Measurements from ENCODE around the gene ABLIM3.

ABLIM3 gene

DNA sequence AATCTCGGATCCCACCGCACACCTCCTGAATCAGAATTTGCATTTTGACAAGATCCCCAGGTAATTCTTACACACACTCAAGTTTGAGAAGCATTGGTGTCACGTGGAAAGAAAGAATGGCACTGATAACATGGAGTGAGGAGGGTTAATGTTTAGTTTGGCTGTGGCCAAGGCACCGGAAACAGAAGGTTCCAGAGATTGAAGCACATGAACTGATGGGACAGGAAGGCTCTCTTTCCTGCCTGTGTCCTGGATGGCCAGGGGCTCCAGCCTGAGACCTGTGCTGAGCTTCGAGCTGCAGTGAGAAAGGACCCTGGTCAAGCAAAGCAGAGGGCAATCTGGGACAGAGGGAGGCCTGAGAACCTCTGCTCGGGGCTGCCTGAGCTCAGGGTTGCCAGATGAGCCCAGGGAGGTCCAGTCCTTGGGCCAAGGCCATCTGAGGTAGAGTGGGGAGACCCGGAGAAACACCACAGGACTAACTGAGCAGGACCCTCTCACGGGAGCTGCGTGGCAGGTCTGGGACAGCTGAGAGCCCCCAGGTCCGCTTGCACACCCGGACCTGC lies 157.6 kb downstream of the ABLIM3 start:
- DNase-seq: no peak
- TF ChIP-seq GATA1 (IDR thresholded peaks at IDR 0.05; ENCODE audit: low read depth, low read length) (no peak), POLR2A (IDR thresholded peaks at IDR 0.05; ENCODE audit: low read length) (no peak)

- TF ChIP-seq GATA1 (IDR thresholded peaks at IDR 0.05; ENCODE audit: low read depth, low read length) (no peak), POLR2A (IDR thresholded peaks at IDR 0.05; ENCODE audit: low read length) (no peak)
Measured at GRCh38 chr5:149299451-149300054, 158.3 kb downstream of the ABLIM3 start.

GRCh38 chr5:149300441-149300840 lies 159.1 kb downstream of the ABLIM3 start:
- TF ChIP-seq POLR2A (IDR thresholded peaks at IDR 0.05; ENCODE audit: low read length) (no peak), GATA1 (IDR thresholded peaks at IDR 0.05; ENCODE audit: low read depth, low read length) (no peak)
- DNase-seq: no peak

More at GRCh38 chr5:149299451-149300054, 158.3 kb downstream of the ABLIM3 start:
- no peak for DNase-seq

GRCh38 chr5:149301049-149301743 lies 159.9 kb downstream of the ABLIM3 start:
- TF ChIP-seq GATA1 (IDR thresholded peaks at IDR 0.05; ENCODE audit: low read depth, low read length): no peak
- TF ChIP-seq POLR2A (IDR thresholded peaks at IDR 0.05; ENCODE audit: low read length): no peak
- DNase-seq: no peak

DNA sequence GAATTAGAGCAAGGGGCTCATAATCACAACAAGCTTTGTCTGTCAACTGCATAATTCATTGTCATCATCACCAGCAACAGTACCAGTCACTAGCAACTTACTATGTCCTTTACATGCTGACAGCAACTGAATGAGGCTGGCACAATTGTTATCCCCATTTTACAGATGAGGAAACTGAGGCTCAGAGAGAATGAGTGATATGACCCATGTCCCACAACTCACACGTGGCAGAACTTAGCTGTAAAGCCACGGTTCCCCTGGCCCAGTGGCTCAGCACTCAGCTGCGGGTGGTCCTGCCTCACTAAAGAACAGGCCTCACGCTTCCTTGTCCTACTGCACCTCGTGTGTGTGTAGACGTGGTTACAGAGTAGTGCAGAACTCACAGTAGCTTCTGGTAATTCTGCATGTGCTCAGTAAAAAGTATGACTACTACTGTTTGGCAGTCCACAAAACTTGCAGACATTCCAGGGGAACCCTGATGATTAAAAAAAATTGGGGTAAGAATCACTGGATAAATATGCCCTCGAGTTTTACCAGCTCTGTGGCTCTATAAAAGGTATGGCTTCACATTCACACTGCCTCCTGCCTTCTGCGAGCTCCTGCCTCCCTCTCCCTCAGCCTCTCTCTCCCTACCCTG lies 160.6 kb downstream of the ABLIM3 start:
- TF ChIP-seq GATA1 (IDR thresholded peaks at IDR 0.05; ENCODE audit: low read depth, low read length): no peak
- no peak for TF ChIP-seq POLR2A (IDR thresholded peaks at IDR 0.05; ENCODE audit: low read length)
- no peak for DNase-seq

GRCh38 chr5:149302641-149303040 lies 161.3 kb downstream of the ABLIM3 start:
- TF ChIP-seq POLR2A (IDR thresholded peaks at IDR 0.05; ENCODE audit: low read length) (no peak), GATA1 (IDR thresholded peaks at IDR 0.05; ENCODE audit: low read depth, low read length) (no peak)
- DNase-seq: no peak

DNA sequence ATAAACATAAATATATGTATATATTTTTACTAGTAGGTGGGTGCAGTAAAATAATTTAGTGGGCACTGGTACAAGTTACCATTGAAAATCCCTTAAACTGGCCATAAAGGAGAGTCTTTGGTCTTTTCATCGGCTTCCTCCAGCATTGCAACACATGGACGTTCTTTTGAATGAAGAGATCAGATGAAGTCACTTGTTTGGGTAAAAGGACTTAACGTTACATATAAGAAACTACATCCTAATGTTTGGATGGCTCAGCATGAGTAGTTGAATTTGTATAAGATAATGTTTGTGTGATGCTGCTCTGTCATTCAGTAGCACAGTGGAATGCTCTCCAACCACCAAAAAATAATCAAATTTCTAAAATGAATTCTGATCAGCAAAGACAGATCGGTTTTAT lies 161.9 kb downstream of the ABLIM3 start:
- no peak for DNase-seq
- TF ChIP-seq POLR2A (IDR thresholded peaks at IDR 0.05; ENCODE audit: low read length) (no peak), GATA1 (IDR thresholded peaks at IDR 0.05; ENCODE audit: low read depth, low read length) (no peak)

DNA sequence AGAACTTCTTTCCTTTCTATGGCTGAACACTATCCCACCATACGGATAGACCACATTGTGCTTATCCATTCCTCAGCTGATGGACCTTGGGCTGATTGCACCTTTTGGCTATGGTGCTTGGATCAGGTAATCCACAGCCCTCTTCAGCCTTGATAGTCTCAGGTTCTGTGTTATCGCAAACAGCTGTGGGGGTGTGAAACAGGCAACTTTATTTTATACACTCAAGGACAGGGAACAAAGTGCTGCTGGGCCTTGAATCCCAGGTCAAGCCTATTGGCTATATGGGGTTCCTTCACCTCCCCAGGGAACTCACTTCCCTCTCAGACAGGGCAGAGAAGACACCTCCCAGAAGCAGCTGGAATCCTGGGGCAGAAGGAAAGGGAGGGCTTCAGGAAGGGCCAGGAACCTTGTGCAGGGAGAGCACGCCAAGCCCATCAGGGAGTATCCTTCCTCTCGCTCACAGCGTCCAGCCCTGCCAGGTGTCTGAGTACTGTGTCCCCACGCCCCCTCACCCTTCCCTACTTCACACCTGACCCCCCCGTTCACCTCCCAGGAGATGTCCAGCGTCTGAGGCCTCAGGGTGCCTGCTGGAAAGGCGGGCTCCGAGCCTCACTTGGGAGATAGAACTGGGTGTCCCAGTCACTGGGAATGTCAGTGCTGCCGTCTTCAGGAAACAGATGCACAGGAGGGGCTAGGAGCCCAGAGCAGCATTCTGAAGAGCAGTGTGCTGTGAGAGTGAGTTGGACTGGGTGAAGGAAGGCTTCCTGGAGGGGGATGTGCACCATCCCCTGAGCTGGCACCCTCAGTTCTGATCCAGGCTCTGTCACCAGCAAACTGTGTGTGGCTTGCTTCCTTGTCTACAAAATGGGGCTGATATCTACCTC lies 163.1 kb downstream of the ABLIM3 start:
- no peak for DNase-seq
- TF ChIP-seq POLR2A (IDR thresholded peaks at IDR 0.05; ENCODE audit: low read length) (no peak), GATA1 (IDR thresholded peaks at IDR 0.05; ENCODE audit: low read depth, low read length) (no peak)

- TF ChIP-seq POLR2A (IDR thresholded peaks at IDR 0.05; ENCODE audit: low read length) (no peak), GATA1 (IDR thresholded peaks at IDR 0.05; ENCODE audit: low read depth, low read length) (no peak)
- no peak for DNase-seq
Measured at GRCh38 chr5:149309354-149309753, 168.1 kb downstream of the ABLIM3 start.
